SW 1271 (cell line): ENCODE data around the gene MRI1.
"Not testable (repeated sequence)": the region's sequence is repeated elsewhere in the genome, so short reads cannot be mapped to it uniquely, and the experiment has no call there.

ENCODE experiments used
- DNase-seq, 2 experiments: peaks; one replicate each; lab custom pipeline; 2025; lab: John Stamatoyannopoulos, UW

Gene MRI1

GRCh38 chr19:13764101-13764807 is at the start of gene MRI1:
TSS of gene MRI1 (plus strand) at chr19:13764522. CDS start at chr19:13764589, 67 bp downstream.
- DNase-seq, result peak; percentile 48 to 50

GRCh38 chr19:13717194-13717643 is 47.1 kb upstream of the MRI1 start:
- DNase-seq, result no peak

- DNase-seq, result peak in 1 of 2 experiments; percentile 21
These were observed 45.6 kb upstream of the MRI1 start for GRCh38 chr19:13718733-13719132.

- no peak for DNase-seq
These were observed 42.2 kb upstream of the MRI1 start for GRCh38 chr19:13722146-13722545.

GRCh38 chr19:13723206-13723605 is 41.1 kb upstream of the MRI1 start:
- no peak for DNase-seq

GRCh38 chr19:13726323-13726722 is 38.0 kb upstream of the MRI1 start:
- no peak for DNase-seq

- DNase-seq, result no peak
These were observed 36.5 kb upstream of the MRI1 start for GRCh38 chr19:13727798-13728197.

- DNase-seq, result no peak
These were observed 34.5 kb upstream of the MRI1 start for GRCh38 chr19:13729859-13730258.

- DNase-seq, result peak; percentile 87 to 96
These were observed 33.0 kb upstream of the MRI1 start for GRCh38 chr19:13731147-13731964.

- no peak for DNase-seq
These were observed 32.0 kb upstream of the MRI1 start for GRCh38 chr19:13732337-13732736.

- no peak for DNase-seq
These were observed 29.6 kb upstream of the MRI1 start for GRCh38 chr19:13734751-13735150.

- DNase-seq, result no peak
These were observed 26.2 kb upstream of the MRI1 start for GRCh38 chr19:13738073-13738472.

GRCh38 chr19:13741893-13742292 is 22.4 kb upstream of the MRI1 start:
- no peak for DNase-seq

- DNase-seq, result no peak
These were observed 21.6 kb upstream of the MRI1 start for GRCh38 chr19:13742756-13743155.

GRCh38 chr19:13744174-13744573 is 20.1 kb upstream of the MRI1 start:
- no peak for DNase-seq

- DNase-seq, result no peak
These were observed 17.2 kb upstream of the MRI1 start for GRCh38 chr19:13747098-13747453.

GRCh38 chr19:13748169-13748828 is 16.0 kb upstream of the MRI1 start:
- DNase-seq, result peak in 1 of 2 experiments; percentile 51

- no peak for DNase-seq
These were observed 12.9 kb upstream of the MRI1 start for GRCh38 chr19:13751436-13751835.

GRCh38 chr19:13753622-13754021 is 10.7 kb upstream of the MRI1 start:
- DNase-seq, result not testable (repeated sequence)

- no peak for DNase-seq
These were observed 8.1 kb upstream of the MRI1 start for GRCh38 chr19:13756210-13756609.

- no peak for DNase-seq
These were observed 6.2 kb upstream of the MRI1 start for GRCh38 chr19:13757805-13758772.

GRCh38 chr19:13758795-13759194 is 5.5 kb upstream of the MRI1 start:
- no peak for DNase-seq
